Subcutaneous adipose tissue (tissue), 4 donors: Measurements from ENCODE around the gene ALOX15B. TPM values are rescaled to one million over a fixed set of nuclear protein-coding genes. Genes with fewer than 3 reads are reported as not detected.

ENCODE experiments used
- small RNA-seq: library from RNA; depleted of rRNA; stranded (forward); fragments of <200 nt; gene quantifications from one replicate; pipeline ENCODE3, GENCODE V24; 2016
- total RNA-seq, 4 donors: library from RNA; depleted of rRNA; stranded (reverse); fragments of >200 nt; gene quantifications; one replicate each; pipeline ENCODE4 v1.1.0, GENCODE V29; 2016
- TF ChIP-seq, protein P1 (sequence below): fragments of 450-650 bp; IDR thresholded peaks from one replicate; pipeline ENCODE4 v1.5.1; 2016; ENCODE audit warnings: low read depth, mild to moderate bottlenecking, control low read depth, antibody characterized with exemption, moderate library complexity

The ALOX15B gene
- total RNA-seq, 4 donors from 2014 or later, result 4.9 to 36.4 (median 10.9) TPM

- TF ChIP-seq, protein P1, sequence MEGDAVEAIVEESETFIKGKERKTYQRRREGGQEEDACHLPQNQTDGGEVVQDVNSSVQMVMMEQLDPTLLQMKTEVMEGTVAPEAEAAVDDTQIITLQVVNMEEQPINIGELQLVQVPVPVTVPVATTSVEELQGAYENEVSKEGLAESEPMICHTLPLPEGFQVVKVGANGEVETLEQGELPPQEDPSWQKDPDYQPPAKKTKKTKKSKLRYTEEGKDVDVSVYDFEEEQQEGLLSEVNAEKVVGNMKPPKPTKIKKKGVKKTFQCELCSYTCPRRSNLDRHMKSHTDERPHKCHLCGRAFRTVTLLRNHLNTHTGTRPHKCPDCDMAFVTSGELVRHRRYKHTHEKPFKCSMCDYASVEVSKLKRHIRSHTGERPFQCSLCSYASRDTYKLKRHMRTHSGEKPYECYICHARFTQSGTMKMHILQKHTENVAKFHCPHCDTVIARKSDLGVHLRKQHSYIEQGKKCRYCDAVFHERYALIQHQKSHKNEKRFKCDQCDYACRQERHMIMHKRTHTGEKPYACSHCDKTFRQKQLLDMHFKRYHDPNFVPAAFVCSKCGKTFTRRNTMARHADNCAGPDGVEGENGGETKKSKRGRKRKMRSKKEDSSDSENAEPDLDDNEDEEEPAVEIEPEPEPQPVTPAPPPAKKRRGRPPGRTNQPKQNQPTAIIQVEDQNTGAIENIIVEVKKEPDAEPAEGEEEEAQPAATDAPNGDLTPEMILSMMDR, result no peak
Observed at GRCh38 chr17:8089728-8090127, 50.9 kb downstream of the ALOX15B start.

GRCh38 chr17:8091033-8091687, 52.3 kb downstream of the ALOX15B start:
- TF ChIP-seq, protein P1, result no peak

- TF ChIP-seq, protein P1, result no peak
Observed at GRCh38 chr17:8095361-8095760, 56.5 kb downstream of the ALOX15B start.

DNA sequence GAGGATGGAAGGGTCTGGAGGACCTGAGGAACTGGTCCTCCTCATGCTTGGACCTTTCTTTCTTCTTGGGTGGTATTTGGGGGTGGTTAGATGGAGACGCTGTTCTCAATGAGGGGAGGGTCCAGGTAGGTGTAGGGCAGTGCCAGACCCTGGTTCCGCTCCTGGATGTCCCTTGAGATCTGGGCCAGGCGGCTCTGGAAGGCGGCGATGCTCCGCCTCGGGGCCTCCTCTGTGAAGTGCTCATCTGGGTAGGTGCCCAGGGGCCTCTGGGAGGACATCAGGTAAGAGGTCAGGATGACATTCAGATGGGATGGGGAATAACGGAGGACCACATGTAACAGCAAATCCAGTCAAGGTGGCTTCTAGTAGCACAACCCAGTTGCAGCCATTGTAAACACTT, 57.7 kb downstream of the ALOX15B start:
- TF ChIP-seq, protein P1, result no peak

Small RNA genes lying within 50 kb of the gene (small RNA-seq; reads per million reads assigned to genes)
- gene MIR4314, result not detected

Other genes with a start within 250 kb of the ALOX15B start
- gene KDM6B, start 204.8 kb upstream of the ALOX15B start, total RNA-seq, result 10 to 100 TPM in 1 of 4 donors, 1 to 10 TPM in 3; 5.6 to 10.4 (median 6.6) TPM
- 10 to 100 TPM in 2 of 4 donors, 1 to 10 TPM in 2; 1.0 to 16.0 (median 10.8) TPM for gene TMEM88, start 184.0 kb upstream of the ALOX15B start, total RNA-seq
- gene NAA38, start 181.5 kb upstream of the ALOX15B start, total RNA-seq, result 100 to 1,000 TPM in 2 of 4 donors, 10 to 100 TPM in 2; 68.0 to 184 (median 96.7) TPM
- gene CYB5D1, start 181.1 kb upstream of the ALOX15B start, total RNA-seq, result 1 to 10 TPM; 4.1 to 7.7 (median 6.3) TPM
- gene CHD3, start 150.3 kb upstream of the ALOX15B start, total RNA-seq, result 10 to 100 TPM; 14.8 to 41.4 (median 31.3) TPM
- gene RNF227, start 122.8 kb upstream of the ALOX15B start, total RNA-seq, result 1 to 10 TPM; 1.5 to 6.1 (median 2.8) TPM
- 1 to 10 TPM in 1 of 4 donors, under 1 TPM in 2, not detected in 1; 0.44 to 2.8 (median 0.51) TPM for gene KCNAB3, start 109.2 kb upstream of the ALOX15B start, total RNA-seq
- gene TRAPPC1, start 107.1 kb upstream of the ALOX15B start, total RNA-seq, result 10 to 100 TPM; 28.8 to 43.5 (median 37.5) TPM
- gene CNTROB, start 106.9 kb upstream of the ALOX15B start, total RNA-seq, result 10 to 100 TPM in 3 of 4 donors, 1 to 10 TPM in 1; 7.5 to 27.3 (median 21.9) TPM
- gene GUCY2D, start 36.4 kb upstream of the ALOX15B start, total RNA-seq, result not detected
- gene ALOX12B, start 48.7 kb downstream of the ALOX15B start, total RNA-seq, result not detected
- gene ALOXE3, start 79.5 kb downstream of the ALOX15B start, total RNA-seq, result not detected
- not detected for gene HES7, start 85.0 kb downstream of the ALOX15B start, total RNA-seq
- gene PER1, start 113.3 kb downstream of the ALOX15B start, total RNA-seq, result 100 to 1,000 TPM in 3 of 4 donors, 10 to 100 TPM in 1; 95.2 to 186 (median 121) TPM
- 10 to 100 TPM; 18.6 to 45.2 (median 23.4) TPM for gene VAMP2, start 123.9 kb downstream of the ALOX15B start, total RNA-seq
- 10 to 100 TPM; 14.3 to 23.8 (median 20.4) TPM for gene TMEM107, start 137.3 kb downstream of the ALOX15B start, total RNA-seq
- gene BORCS6, start 151.1 kb downstream of the ALOX15B start, total RNA-seq, result 10 to 100 TPM in 2 of 4 donors, 1 to 10 TPM in 2; 2.9 to 10.4 (median 9.3) TPM
- 1 to 10 TPM in 3 of 4 donors, not detected in 1; 1.3 to 3.4 (median 2.2) TPM for gene AURKB, start 171.5 kb downstream of the ALOX15B start, total RNA-seq
- 10 to 100 TPM; 11.6 to 17.6 (median 14.9) TPM for gene CTC1, start 209.0 kb downstream of the ALOX15B start, total RNA-seq
- gene PFAS, start 210.2 kb downstream of the ALOX15B start, total RNA-seq, result 10 to 100 TPM in 3 of 4 donors, 1 to 10 TPM in 1; 7.5 to 20.9 (median 12.0) TPM
- 10 to 100 TPM; 16.5 to 23.2 (median 19.0) TPM for gene RANGRF, start 249.6 kb downstream of the ALOX15B start, total RNA-seq